HG03097 (cell line): ENCODE measurements around the gene PSMB11.
"Not testable (repeated sequence)": the region's sequence is repeated elsewhere in the genome, so short reads cannot be mapped to it uniquely, and the experiment has no call there.

Experiments
- ATAC-seq: cut with Tn5 transposase; IDR thresholded peaks from one replicate; pipeline ENCODE4 v1.9.1; 2021; ENCODE audit not compliant: unreplicated experiment, low FRiP score

The PSMB11 gene, protein sequence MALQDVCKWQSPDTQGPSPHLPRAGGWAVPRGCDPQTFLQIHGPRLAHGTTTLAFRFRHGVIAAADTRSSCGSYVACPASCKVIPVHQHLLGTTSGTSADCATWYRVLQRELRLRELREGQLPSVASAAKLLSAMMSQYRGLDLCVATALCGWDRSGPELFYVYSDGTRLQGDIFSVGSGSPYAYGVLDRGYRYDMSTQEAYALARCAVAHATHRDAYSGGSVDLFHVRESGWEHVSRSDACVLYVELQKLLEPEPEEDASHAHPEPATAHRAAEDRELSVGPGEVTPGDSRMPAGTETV

DNA sequence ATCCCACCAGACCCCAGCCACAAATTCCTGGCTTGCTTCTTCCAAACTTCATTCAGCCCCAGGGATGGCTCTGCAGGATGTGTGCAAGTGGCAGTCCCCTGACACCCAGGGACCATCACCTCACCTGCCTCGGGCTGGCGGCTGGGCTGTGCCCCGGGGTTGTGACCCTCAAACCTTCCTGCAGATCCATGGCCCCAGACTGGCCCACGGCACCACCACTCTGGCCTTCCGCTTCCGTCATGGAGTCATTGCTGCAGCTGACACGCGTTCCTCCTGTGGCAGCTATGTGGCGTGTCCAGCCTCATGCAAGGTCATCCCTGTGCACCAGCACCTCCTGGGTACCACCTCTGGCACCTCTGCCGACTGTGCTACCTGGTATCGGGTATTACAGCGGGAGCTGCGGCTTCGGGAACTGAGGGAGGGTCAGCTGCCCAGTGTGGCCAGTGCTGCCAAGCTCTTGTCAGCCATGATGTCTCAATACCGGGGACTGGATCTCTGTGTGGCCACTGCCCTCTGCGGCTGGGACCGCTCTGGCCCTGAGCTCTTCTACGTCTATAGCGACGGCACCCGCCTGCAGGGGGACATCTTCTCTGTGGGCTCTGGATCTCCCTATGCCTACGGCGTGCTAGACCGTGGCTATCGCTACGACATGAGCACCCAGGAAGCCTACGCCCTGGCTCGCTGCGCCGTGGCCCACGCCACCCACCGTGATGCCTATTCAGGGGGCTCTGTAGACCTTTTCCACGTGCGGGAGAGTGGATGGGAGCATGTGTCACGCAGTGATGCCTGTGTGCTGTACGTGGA is at the start of gene PSMB11:
TSS of gene PSMB11 (plus strand) at position 51 of the 804 bp plus-strand sequence. CDS start at position 65, 14 bp downstream.
- ATAC-seq = no peak

DNA sequence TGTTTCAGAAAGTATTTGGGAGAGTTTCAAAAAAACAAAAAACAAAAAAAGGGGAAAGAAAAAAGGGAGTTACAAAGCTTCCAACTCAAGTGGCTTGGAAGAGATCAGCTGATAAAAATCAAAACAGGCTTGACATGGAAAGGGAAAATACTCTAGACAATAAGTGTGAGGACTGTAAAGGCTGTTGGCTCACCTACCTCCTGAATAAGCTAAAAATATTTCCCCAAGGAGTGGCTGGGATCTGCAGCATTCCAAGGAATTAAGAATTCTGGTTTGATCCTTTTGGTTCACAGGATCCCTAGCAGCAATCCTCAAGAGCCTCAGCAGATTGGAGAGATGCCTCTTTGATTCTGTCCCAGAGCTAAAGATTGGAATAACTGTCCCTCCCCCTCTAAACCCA is 48.5 kb upstream of the PSMB11 start:
- no peak for ATAC-seq

- ATAC-seq = no peak
Observed at GRCh38 chr14:22994762-22995275, 47.2 kb upstream of the PSMB11 start.

- ATAC-seq = no peak
Observed at GRCh38 chr14:22995889-22996625, 46.0 kb upstream of the PSMB11 start.

DNA sequence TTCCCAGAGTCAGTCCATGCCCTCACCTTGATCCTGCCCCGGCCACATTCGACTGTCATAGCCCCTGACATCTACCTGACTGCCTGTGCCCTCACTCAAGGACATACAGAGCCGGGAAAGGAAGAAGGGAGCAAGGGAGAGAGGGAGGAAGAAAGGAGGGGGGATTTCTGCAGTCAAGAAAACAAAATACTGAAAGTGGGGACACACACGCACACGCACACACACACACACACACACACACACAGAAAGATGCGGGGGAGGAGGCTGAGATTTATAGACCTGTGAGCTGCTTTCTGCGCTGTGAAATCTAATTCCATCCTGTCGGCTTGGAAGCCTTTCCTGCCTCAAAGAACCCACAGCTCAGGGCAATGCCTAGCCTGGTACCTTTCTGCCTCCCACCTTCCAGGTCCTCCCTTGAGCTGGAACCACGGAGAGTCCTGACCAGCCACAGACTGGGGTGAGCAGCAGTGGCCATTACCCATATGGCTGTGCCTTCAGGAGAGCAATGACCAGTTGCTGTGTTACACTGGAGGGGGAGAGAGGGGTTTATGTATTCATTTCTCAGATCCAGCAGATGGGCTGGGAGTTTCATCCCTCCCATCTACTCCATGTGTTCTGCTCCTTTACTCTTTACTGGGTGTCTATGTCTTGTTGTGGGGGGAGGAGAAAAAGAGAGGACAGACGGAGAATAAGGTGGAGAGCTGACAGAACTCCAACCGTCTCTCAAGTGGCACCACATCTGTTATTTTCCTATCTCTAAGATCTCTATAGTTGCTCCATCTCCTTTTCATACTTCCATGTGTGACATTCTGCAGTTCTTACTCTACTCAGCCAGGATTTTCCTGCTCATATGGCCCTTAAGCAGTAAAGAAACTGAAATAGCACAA is 45.0 kb upstream of the PSMB11 start:
- no peak for ATAC-seq

- ATAC-seq = no peak
Observed at GRCh38 chr14:22997676-22998323, 44.2 kb upstream of the PSMB11 start.

- no peak for ATAC-seq
Observed at GRCh38 chr14:22998329-22999012, 43.5 kb upstream of the PSMB11 start.

- ATAC-seq = no peak
Observed at GRCh38 chr14:23000860-23001259, 41.2 kb upstream of the PSMB11 start.

- ATAC-seq = no peak
Observed at GRCh38 chr14:23002592-23002991, 39.4 kb upstream of the PSMB11 start.

DNA sequence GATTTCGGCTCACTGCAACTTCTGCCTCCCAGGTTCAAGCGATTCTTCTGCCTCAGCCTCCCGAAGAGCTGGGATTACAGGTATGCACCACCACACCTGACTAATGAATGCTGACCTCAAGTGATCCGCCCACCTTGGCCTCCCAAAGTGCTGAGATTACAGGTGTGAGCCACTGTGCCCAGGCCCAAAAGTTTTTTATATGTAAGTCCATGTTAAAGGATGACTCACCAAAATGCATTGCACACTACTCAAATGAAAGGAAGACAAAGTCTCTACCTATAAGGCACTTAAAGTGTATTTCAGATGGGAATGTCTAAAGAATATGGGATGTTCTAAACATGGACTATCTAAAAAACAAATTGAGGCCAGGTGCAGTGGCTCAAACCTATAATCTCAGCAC is 37.7 kb upstream of the PSMB11 start:
- not testable (repeated sequence) for ATAC-seq

DNA sequence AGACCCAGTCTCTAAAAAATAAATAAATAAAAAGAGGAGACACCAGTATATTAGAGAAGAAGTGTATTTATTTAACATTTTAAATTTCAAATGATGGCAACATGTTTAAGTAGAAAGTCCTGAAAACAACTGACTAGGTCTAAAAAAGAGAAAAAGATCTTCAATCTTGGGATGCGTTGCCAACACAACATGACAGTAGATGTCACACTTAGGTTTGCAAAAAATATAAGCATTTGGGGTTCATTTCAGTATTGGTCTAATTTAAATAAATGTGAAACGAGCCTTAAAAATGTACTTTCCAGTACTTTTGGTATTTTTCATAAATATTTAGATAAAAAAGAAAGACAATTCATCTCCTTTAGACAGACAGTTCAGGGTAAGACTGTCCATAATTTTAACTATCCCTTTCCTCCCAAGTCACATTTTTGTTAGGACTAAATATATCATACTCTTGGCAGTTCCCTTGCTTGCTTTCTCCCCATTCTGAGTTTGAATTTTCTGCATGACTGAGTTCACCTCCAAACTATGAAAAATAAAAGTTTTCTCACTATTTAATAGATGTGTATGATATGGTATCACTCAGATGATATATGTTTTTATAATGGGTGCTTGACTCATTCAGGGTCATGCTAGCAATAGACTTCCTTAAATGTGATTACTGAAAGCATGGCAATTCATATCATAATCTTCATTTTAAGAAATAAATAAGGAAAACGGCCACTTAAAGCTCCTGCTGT is 36.4 kb upstream of the PSMB11 start:
- no peak for ATAC-seq

GRCh38 chr14:23006188-23006534 is 35.9 kb upstream of the PSMB11 start:
- no peak for ATAC-seq

DNA sequence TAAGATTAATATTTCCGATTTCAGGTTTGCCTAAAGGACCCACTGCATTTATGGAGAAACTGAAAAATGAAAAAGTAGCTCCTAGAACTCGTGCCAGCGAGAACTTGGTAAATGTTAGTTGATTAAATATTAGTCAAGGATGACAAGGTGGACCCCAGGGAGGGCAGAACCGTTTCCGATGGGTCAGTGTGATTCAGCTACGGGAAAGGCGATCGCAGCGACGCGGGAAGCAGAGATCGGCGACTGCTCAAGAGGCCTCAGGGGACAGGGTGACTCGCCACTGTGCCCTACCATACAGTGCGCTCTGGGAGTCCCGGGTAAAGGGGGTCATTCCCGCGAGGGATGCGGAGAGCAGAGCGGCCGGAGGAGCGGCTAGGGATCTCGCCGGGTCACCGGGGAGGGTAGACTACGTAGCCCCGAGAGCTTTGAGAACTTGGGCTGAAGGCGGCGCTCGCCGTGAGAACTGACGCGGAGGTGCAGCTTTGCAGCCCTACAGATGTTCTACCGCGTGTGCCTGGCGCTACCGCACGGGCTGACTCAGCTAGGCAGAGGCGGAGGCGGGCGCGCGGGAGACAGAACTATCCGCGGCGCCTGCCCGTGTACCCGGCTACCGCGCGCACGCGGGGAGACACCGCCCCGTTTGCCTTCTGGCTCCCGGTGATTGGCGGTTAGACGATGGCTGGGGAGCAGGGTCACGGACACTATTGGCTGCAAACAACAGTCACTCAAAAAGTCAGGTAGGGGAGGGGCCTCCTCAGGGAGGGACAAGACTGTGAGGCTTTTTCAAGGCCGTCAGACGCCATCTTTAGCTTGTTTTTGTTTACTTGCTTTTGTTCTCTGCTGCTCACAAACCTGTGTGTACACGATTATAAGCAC is 35.2 kb upstream of the PSMB11 start:
- peak; percentile 80 for ATAC-seq

DNA sequence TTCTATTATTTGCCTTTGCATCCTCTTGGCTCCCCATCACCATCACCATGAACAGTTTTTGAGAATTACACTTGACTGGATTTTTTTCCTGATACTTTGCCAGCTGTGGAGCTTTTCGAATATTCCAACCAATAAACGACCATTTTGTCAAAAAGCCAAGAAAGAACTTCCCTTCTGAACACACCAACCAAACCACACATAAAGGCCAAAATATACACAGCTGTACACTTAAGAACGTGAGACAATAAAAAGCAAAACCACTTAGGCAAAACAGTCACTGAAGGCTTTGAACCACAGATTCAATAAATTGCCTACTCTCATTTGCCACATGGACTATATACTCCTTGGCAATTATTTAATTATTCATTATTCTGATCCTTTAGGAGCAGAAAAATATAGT is 33.2 kb upstream of the PSMB11 start:
- ATAC-seq = no peak

DNA sequence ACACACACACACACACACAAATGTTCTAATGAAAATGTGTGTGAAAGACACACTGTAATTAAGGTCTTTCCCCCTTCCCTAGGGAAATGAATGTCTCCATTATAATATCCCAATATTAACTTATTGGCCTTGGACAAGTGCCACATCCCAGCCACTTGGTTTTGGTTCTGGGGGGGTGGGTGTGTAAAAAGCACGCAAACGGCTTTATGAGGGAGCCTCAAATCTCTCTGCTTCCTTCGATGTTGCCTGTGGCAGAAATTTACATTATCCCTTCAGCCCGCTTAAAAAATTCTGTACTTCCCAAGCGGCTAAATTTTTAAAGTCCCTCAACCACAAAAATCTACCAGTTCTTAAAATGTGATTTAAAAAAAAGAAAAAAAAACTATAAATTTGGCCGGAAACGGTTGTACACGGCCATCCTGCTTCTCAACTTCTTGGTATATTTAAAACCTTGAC is 32.5 kb upstream of the PSMB11 start:
- ATAC-seq = no peak

DNA sequence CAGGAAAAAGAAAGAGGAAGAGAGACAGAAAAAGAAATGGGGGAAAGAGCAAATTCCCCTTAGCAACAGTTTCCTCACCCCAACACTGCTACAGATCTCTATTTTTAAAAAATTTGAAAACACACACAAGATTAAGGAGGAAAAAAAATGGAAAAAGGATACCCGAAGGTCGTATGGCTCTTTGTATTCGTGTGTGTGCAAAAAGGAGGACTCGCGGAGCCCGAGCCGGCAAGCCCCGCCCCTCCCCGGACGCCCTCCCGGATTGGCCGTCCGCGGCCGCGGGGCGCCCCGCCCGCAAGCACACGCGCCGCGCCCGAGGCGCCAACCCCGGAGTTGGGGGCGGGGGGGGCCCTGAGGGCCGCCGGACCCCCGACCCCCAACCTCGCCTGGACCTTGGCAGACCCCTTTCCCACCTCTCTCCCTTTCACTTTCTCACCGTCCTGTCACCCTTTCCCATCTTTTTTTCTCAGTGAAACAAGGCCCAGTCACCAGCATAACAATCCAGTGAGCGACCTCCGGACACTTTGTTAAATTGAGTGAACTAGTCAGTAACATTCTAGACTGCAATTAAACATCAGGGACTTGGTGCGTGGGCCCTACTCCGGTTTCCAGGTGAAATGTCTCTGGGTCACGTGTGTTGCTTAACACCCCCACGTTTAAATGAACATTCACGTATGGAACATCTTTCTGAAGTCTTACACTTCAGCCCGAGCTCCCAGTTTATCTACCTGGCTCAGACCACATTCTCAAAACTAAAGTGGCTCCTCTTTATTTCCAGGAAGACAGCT is 31.9 kb upstream of the PSMB11 start, which contains the start of gene C14orf93:
TSS of gene C14orf93 (minus strand) at position 205 of the 788 bp plus-strand sequence. CDS start 11,120 bp downstream, outside the sequence.
- peak; percentile 32 for ATAC-seq
